K562 (cell line): ENCODE results near the gene KCNV2. TPM values are rescaled to one million over a fixed set of nuclear protein-coding genes. Genes with fewer than 3 reads are reported as not detected.

Experiments
- ATAC-seq: fragments of 200-7000 bp; cut with Tn5 transposase; 3 replicates; pipeline ENCODE4 v1.9.1; 2020; ENCODE audit warnings: moderate library complexity
- BruUV-seq: library from RNA; stranded (reverse); fragments of 400-500 nt; replicated peaks from 2 replicates; lab custom pipeline; 2021; lab: Mats Ljungman, UMichigan
- CTCF ChIA-PET: fragments of 300-600 bp; formaldehyde crosslinking; extraction: SDS; loops from one replicate; lab custom pipeline; 2021; ENCODE audit warnings: low intra/inter-chr PET ratio; lab: Yijun Ruan, JAX
- POLR2A ChIA-PET: fragments of 300-600, 350-650 bp; sonication (Branson Sonifier 250); formaldehyde crosslinking; extraction: SDS; loops from one replicate; lab custom pipeline; 2021; ENCODE audit warnings: antibody characterized with exemption, inconsistent platforms; lab: Yijun Ruan, JAX
- DNase-seq, 4 experiments: peaks; one replicate each; pipeline versions ENCODE4 v3.0.0 to v3.0.0-alpha.2; 2011 to 2018; ENCODE audit warnings: low spot score in 3 of 4, mixed read lengths in 3 of 4; ENCODE audit errors: extremely low read depth in 1 of 4
- FAIRE-seq: peaks from 2 replicates; lab custom pipeline; 2011; peaks lifted over from hg19 to GRCh38; lab: Jason Lieb, UNC
- H2AFZ ChIP-seq: 2 replicates; pipeline ENCODE4 v1.6.0; 2011; ENCODE audit warnings: low read depth, low read length, control low read depth, inconsistent platforms
- H3K27ac ChIP-seq: fragments of 200-600 bp; 3 replicates; pipeline ENCODE4 v1.8.0; 2011; ENCODE audit warnings: low read depth, mild to moderate bottlenecking, control low read depth, inconsistent platforms, low read length, moderate library complexity, mixed read lengths; ENCODE audit errors: extremely low read depth
- H3K27me3 ChIP-seq, 2 experiments: fragments of 300-600 bp in 1 of 2; 2 replicates in 1 of 2; 3 replicates in 1 of 2; pipeline versions ENCODE4 v1.6.0 to v1.8.0; 2011; ENCODE audit warnings: inconsistent platforms in 2 of 2, low read length in 2 of 2, mild to moderate bottlenecking in 1 of 2, mixed read lengths in 1 of 2, moderate library complexity in 1 of 2; ENCODE audit not compliant: control insufficient read depth in 2 of 2, insufficient read depth in 2 of 2
- H3K36me3 ChIP-seq: fragments of 300-600 bp; 3 replicates; pipeline ENCODE4 v1.8.0; 2011; ENCODE audit warnings: mild to moderate bottlenecking, low read length, inconsistent platforms; ENCODE audit not compliant: control insufficient read depth, insufficient read depth
- H3K4me1 ChIP-seq, 2 experiments: fragments of 200-600 bp in 1 of 2; replicated peaks in 1 of 2; 2 replicates in 1 of 2; 3 replicates in 1 of 2; pipeline versions ENCODE4 v1.5.1 to v1.8.0; 2011; ENCODE audit warnings: inconsistent platforms in 2 of 2, low read length in 2 of 2, mild to moderate bottlenecking in 1 of 2, mixed read lengths in 1 of 2, moderate library complexity in 1 of 2; ENCODE audit not compliant: control insufficient read depth in 2 of 2, insufficient read depth in 2 of 2
- H3K4me2 ChIP-seq: 2 replicates; pipeline ENCODE4 v1.6.1; 2011; ENCODE audit warnings: low read length, control low read depth, inconsistent platforms, mixed read lengths; ENCODE audit not compliant: insufficient read depth
- H3K4me3 ChIP-seq: fragments of 200-600 bp; sonication (generic), shearing (Covaris generic); 2 replicates; pipeline ENCODE4 v1.5.1; 2016; ENCODE audit warnings: control low read depth, inconsistent platforms
- H3K79me2 ChIP-seq: fragments of 200-600 bp; 3 replicates; pipeline ENCODE4 v1.8.0; 2011; ENCODE audit warnings: low read length, inconsistent platforms; ENCODE audit not compliant: control insufficient read depth, insufficient read depth
- H3K9ac ChIP-seq, 2 experiments: 2 replicates each; pipeline versions ENCODE4 v1.6.0 to v1.6.1; 2011; ENCODE audit warnings: low read depth in 2 of 2, low read length in 2 of 2, control low read depth in 1 of 2, inconsistent platforms in 1 of 2, mild to moderate bottlenecking in 1 of 2, mixed read lengths in 1 of 2; ENCODE audit not compliant: insufficient read depth in 1 of 2
- H3K9me1 ChIP-seq: one replicate; pipeline ENCODE4 v1.6.0; 2011; ENCODE audit warnings: inconsistent platforms, mild to moderate bottlenecking, low read length, moderate library complexity; ENCODE audit not compliant: control insufficient read depth, insufficient read depth
- H3K9me3 ChIP-seq: replicated peaks from 2 replicates; pipeline ENCODE4 v1.5.1; 2011; ENCODE audit warnings: low read depth, low read length, inconsistent platforms; ENCODE audit not compliant: control insufficient read depth, insufficient read depth
- H4K20me1 ChIP-seq: replicated peaks from 2 replicates; pipeline ENCODE4 v1.6.1; 2011; ENCODE audit warnings: low read length, inconsistent platforms, mixed read lengths; ENCODE audit not compliant: control insufficient read depth, insufficient read depth
- FOS ChIP-seq: IDR thresholded peaks from 3 replicates; pipeline ENCODE4 v1.6.1; 2011; ENCODE audit not compliant: insufficient read length; ENCODE audit errors: extremely low read depth
- GTF2E2 ChIP-seq: fragments of 200-800 bp; sonication (Bioruptor generic); IDR thresholded peaks from 2 replicates; pipeline ENCODE4 v1.6.1; 2016; ENCODE audit warnings: missing genetic modification characterization, missing compliant biosample characterization
- KAT7 ChIP-seq: sonication (generic); formaldehyde crosslinking; IDR thresholded peaks from 2 replicates; pipeline ENCODE4 v1.8.0; 2022; ENCODE audit warnings: missing genetic modification reagents, mild to moderate bottlenecking, borderline replicate concordance
- POLR3A ChIP-seq: IDR thresholded peaks from 2 replicates; pipeline ENCODE4 v1.6.1; 2011; ENCODE audit warnings: borderline replicate concordance, mild to moderate bottlenecking, moderate library complexity; ENCODE audit not compliant: insufficient read length, insufficient read depth; ENCODE audit errors: extremely low read depth
- SRF ChIP-seq, 2 experiments: fragments of 250-450, 450-650 bp in 1 of 2; sonication (Bioruptor Pico) in 1 of 2; sonication (generic) in 1 of 2; formaldehyde crosslinking; IDR thresholded peaks; 2 replicates each; pipeline versions ENCODE4 v1.5.0 to v1.5.1; 2020 to 2022; ENCODE audit warnings: mild to moderate bottlenecking in 1 of 2, missing genetic modification reagents in 1 of 2
- ZBED1 ChIP-seq: IDR thresholded peaks from 2 replicates; pipeline ENCODE4 v1.6.1; 2014
- ZBTB1 ChIP-seq: sonication (generic); formaldehyde crosslinking; IDR thresholded peaks from 2 replicates; pipeline ENCODE4 v1.8.1; 2023; ENCODE audit warnings: missing genetic modification reagents, low read depth, mild to moderate bottlenecking, borderline replicate concordance
- WGBS: fragments of 100-300 bp; shearing (Covaris generic); methylation state at CpG from one replicate; pipeline ENCODE4 v1.1.6; 2016; ENCODE audit warnings: low coverage, mixed read lengths; ENCODE audit not compliant: insufficient coverage; ENCODE audit errors: missing lambda C conversion rate; 5-methylcytosine and 5-hydroxymethylcytosine counted together
- in situ Hi-C: fragments of 300-500 bp; cut with MboI; formaldehyde crosslinking; loops from 4 replicates; pipeline ENCODE4 v1.15.0; 2018; ENCODE audit warnings: inconsistent platforms, mixed read lengths
- intact Hi-C: fragments of 100-400 bp; cut with micrococcal nuclease; formaldehyde crosslinking; loops from 2 replicates; pipeline ENCODE4 v1.14.2; 2022
- polyA plus RNA-seq, 8 experiments: library from polyadenylated mRNA; depleted of rRNA in 4 of 8; stranded (reverse) in 5 of 8; unstranded in 3 of 8; fragments of >200 nt; fragmentation: Nextera tagmentation in 2 of 8; fragmentation: Illumina TruSeq in 1 of 8; extraction: Ambion mirVana in 2 of 8; extraction: Trizol in 1 of 8; gene quantifications; 2 replicates each; pipeline versions ENCODE4 v1.2.1 to v1.2.3, GENCODE V29; 2011 to 2014; ENCODE audit warnings: inconsistent platforms in 1 of 8, missing spikeins in 1 of 8
- total RNA-seq, 7 experiments: library from RNA; depleted of rRNA in 6 of 7; stranded (reverse); fragments of >200 nt in 6 of 7; fragmentation: Illumina TruSeq in 2 of 7; extraction: Trizol in 2 of 7; gene quantifications; 2 replicates each; pipeline versions ENCODE4 v1.2.1 to v1.2.3, GENCODE V29; 2011 to 2021; ENCODE audit warnings: low replicate concordance in 1 of 7
- TF ChIP-seq, protein P1 (sequence below): fragments of 450-650 bp; formaldehyde crosslinking; IDR thresholded peaks from 2 replicates; pipeline ENCODE4 v1.4.0; 2020; ENCODE audit warnings: mild to moderate bottlenecking
- TF ChIP-seq, protein P2 (sequence below), 2 experiments: fragments of 450-650 bp; formaldehyde crosslinking in 1 of 2; IDR thresholded peaks; 2 replicates each; pipeline versions ENCODE4 v1.4.0 to v1.6.1; 2014 to 2020; ENCODE audit warnings: mild to moderate bottlenecking in 2 of 2, borderline replicate concordance in 1 of 2, low read depth in 1 of 2

Gene KCNV2
- total and polyA plus RNA-seq, 9 of the 15 experiments (the other 6 are each of a cell fraction or from before 2014, with no cell fraction given) = 0.03 TPM; not detected in 8

DNA sequence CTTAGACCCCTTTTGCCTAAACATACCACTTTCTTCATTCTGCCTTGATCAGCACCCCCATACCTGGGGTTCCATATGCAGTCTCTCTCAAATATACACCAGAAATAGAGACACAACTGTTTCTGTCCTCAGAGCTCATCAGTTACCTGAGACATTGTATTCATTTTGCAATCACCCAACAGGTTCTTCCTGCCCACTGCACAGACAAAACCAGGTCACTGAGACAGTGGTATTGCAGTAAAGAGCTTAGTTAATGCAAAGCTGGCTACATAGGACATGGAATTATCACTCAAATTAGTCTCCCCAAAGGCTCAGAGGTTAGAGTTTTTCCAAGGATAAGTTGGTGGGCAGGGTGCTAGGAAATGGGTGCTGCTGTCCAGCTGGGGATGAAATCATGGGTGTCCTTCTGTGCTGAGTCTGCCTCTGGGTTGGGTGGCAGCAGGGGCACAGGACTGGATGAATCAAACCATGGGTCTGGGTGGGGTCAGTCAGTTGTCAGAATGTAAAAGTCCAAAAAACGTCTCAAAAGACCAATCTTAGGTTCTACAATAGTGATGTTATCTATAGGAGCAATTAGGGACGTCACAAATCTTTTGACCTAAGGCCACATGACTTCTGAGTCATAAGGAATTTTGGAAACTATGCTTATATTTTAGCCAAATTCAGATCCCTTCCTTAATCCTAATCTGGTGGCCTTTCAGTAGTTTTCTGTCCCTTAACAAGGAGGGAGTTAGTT is 41.0 kb downstream of the KCNV2 start (continued):
- TF ChIP-seq, protein P1, sequence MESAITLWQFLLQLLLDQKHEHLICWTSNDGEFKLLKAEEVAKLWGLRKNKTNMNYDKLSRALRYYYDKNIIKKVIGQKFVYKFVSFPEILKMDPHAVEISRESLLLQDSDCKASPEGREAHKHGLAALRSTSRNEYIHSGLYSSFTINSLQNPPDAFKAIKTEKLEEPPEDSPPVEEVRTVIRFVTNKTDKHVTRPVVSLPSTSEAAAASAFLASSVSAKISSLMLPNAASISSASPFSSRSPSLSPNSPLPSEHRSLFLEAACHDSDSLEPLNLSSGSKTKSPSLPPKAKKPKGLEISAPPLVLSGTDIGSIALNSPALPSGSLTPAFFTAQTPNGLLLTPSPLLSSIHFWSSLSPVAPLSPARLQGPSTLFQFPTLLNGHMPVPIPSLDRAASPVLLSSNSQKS (CRISPR knock-in tag) = no peak
- TF ChIP-seq GTF2E2 (tag) (no peak), SRF (CRISPR knock-in tag; IDR thresholded peaks at IDR 0.05) (no peak)
- TF ChIP-seq, all 486 proteins: peak for 0

DNA sequence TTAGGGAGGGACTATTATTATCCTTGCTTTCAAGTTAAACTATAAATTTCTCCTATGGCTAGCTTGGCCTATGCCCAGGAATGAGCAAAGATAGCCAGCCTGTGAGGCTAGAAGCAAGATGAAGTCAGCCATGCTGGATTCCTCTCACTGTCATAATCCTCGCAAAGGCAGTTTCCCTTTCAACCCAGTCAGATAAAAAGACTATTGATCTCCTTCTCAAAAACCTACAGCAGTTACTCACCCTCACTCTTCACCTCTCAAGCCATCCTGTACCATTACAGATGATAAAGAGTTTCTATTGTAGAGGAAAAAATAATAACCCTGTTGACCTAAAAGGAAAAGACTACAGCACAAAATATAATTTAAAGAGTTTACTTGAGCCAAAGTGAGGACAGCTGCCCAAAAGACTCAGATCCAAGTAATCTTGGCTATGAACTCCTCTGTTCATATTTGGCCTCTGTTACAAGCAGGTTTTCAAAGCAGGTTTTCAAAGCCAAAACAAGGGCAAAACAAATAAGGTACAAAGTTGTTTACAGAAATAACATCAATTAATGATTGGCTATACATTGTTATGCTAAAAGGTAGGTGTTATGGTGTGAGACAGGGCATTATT is 41.7 kb downstream of the KCNV2 start:
- Histone ChIP-seq H3K9ac (no peak overlapping the region), H2AFZ (no peak overlapping the region), H3K4me1 (no peaks in the 10 kb centered on the region), H3K79me2 (no peaks in the 10 kb centered on the region), H3K27ac (no peak overlapping the region), H3K4me2 (no peak overlapping the region), H3K27me3 (no peaks in the 10 kb centered on the region), H3K4me3 (no peak overlapping the region), H3K36me3 (peaks cover 21% of the 10 kb centered on the region; the same call in 1 of the 3 replicates), H3K9me3 (no peaks in the 10 kb centered on the region), H4K20me1 (no peaks in the 10 kb centered on the region), H3K9me1 (no peaks in the 10 kb centered on the region)
- BruUV-seq = no TSS peak
- WGBS = 80% methylated on average over 1 of the region's 1 CpG
- ChIA-PET CTCF (no interaction called here), POLR2A (interaction anchor here (1.8 kb wide), 1 partner anchor 10 kb away, joined by 4 read pairs; no protein-coding TSS in a partner anchor)
- in situ Hi-C loops = no loop called here
- DNase-seq (no peak), FAIRE-seq (no peak), ATAC-seq (no peak)
- intact Hi-C loops = no loop called here
- no peak for TF ChIP-seq FOS
- no peak for TF ChIP-seq POLR3A
- TF ChIP-seq ZBED1 = no peak
- no peak for TF ChIP-seq ZBTB1
- TF ChIP-seq KAT7 (CRISPR knock-in tag) = no peak
- TF ChIP-seq, protein P2, sequence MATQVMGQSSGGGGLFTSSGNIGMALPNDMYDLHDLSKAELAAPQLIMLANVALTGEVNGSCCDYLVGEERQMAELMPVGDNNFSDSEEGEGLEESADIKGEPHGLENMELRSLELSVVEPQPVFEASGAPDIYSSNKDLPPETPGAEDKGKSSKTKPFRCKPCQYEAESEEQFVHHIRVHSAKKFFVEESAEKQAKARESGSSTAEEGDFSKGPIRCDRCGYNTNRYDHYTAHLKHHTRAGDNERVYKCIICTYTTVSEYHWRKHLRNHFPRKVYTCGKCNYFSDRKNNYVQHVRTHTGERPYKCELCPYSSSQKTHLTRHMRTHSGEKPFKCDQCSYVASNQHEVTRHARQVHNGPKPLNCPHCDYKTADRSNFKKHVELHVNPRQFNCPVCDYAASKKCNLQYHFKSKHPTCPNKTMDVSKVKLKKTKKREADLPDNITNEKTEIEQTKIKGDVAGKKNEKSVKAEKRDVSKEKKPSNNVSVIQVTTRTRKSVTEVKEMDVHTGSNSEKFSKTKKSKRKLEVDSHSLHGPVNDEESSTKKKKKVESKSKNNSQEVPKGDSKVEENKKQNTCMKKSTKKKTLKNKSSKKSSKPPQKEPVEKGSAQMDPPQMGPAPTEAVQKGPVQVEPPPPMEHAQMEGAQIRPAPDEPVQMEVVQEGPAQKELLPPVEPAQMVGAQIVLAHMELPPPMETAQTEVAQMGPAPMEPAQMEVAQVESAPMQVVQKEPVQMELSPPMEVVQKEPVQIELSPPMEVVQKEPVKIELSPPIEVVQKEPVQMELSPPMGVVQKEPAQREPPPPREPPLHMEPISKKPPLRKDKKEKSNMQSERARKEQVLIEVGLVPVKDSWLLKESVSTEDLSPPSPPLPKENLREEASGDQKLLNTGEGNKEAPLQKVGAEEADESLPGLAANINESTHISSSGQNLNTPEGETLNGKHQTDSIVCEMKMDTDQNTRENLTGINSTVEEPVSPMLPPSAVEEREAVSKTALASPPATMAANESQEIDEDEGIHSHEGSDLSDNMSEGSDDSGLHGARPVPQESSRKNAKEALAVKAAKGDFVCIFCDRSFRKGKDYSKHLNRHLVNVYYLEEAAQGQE (IDR thresholded peaks at IDR 0.05; ENCODE audit: borderline replicate concordance) = no peak
- TF ChIP-seq, protein P2 (CRISPR knock-in tag; IDR thresholded peaks at IDR 0.05; ENCODE audit: low read depth) = no peak
